Thyroid gland (tissue), 4 donors: ENCODE measurements around the gene FOLR1.
"Not testable (repeated sequence)": the region's sequence is repeated elsewhere in the genome, so short reads cannot be mapped to it uniquely, and the experiment has no call there.

Experiments
- POLR2A ChIP-seq, 2 donors: fragments of 450-650 bp; IDR thresholded peaks; one replicate each; pipeline ENCODE4 v1.6.1; 2017; ENCODE audit warnings: antibody characterized with exemption in 2 of 2, mild to moderate bottlenecking in 2 of 2, moderate library complexity in 1 of 2
- TF ChIP-seq, protein P1 (sequence below), 6 experiments: fragments of 200-600 bp in 3 of 6; fragments of 450-650 bp in 3 of 6; sonication (generic) in 3 of 6; IDR thresholded peaks; one replicate each; pipeline ENCODE4 v1.5.1; 2016 to 2019; ENCODE audit warnings: antibody characterized with exemption in 6 of 6, mild to moderate bottlenecking in 2 of 6, inconsistent platforms in 1 of 6, moderate library complexity in 1 of 6

DNA sequence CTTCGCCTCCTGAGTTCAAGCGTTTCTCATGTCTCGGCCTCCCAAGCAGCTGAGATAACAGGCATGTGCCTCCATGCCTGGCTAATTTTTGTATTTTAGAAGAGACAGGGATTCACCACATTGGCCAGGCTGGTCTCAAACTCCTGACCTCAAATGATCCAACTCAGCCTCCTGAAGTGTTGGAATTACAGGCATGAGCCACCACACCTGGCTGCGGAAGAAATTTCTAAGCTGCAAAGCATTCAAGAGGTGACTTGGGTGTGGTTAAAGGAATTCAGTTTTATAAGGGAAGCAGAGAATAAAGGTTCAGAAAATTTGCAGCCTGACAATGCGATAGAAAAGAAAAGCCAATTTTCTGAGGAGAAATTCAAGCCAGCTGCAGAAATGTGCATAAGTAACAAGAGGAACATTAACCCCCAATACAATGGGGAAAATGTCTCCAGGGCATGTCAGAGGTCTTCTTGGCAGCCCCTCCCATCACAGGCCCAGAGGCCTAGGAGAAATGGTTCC, 22.8 kb upstream of the FOLR1 start:
- TF ChIP-seq, protein P1, sequence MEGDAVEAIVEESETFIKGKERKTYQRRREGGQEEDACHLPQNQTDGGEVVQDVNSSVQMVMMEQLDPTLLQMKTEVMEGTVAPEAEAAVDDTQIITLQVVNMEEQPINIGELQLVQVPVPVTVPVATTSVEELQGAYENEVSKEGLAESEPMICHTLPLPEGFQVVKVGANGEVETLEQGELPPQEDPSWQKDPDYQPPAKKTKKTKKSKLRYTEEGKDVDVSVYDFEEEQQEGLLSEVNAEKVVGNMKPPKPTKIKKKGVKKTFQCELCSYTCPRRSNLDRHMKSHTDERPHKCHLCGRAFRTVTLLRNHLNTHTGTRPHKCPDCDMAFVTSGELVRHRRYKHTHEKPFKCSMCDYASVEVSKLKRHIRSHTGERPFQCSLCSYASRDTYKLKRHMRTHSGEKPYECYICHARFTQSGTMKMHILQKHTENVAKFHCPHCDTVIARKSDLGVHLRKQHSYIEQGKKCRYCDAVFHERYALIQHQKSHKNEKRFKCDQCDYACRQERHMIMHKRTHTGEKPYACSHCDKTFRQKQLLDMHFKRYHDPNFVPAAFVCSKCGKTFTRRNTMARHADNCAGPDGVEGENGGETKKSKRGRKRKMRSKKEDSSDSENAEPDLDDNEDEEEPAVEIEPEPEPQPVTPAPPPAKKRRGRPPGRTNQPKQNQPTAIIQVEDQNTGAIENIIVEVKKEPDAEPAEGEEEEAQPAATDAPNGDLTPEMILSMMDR (IDR thresholded peaks at IDR 0.05): not testable (repeated sequence)
- not testable (repeated sequence) for TF ChIP-seq POLR2A (IDR thresholded peaks at IDR 0.05)
